Measurements from ENCODE around the gene SRP68.
"Not testable (repeated sequence)": the region's sequence is repeated elsewhere in the genome, so short reads cannot be mapped to it uniquely, and the experiment has no call there.

The SRP68 gene

GRCh38 chr17:76076146-76076764, 3.9 kb upstream of the SRP68 start:
- no peak for DNase-seq

GRCh38 chr17:76075364-76076145, 3.2 kb upstream of the SRP68 start:
- no peak for DNase-seq

DNA sequence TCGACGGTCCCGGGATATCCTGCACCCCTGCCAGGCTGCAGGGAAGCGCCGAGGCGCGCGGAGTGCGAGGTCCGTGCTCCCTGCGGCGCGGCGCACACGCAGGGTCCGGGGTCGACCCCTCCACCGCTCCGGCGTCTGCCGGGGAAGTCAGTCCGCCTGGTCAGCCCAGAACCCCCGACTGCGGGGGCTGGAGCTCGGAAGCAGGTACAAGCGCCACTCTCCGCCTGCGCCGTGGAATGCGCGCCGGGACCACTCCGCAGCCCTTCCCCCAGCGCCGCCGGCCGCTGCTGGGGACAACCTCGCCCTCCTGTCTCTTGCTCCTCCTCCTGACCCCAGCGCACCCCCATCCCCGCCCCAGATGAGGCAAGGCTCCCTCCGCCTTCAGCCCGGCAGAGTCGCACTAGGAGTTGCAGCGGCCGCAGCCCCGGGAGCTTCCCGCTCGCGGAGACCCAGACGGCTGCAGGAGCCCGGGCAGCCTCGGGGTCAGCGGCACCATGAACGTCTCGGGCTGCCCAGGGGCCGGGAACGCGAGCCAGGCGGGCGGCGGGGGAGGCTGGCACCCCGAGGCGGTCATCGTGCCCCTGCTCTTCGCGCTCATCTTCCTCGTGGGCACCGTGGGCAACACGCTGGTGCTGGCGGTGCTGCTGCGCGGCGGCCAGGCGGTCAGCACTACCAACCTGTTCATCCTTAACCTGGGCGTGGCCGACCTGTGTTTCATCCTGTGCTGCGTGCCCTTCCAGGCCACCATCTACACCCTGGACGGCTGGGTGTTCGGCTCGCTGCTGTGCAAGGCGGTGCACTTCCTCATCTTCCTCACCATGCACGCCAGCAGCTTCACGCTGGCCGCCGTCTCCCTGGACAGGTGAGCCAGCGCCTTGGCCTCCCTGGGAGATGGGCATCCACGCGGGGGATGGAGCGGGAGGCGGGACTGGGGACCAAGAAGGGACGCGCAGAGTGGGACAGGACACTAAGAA, 2.4 kb upstream of the SRP68 start, which contains the start of gene GALR2:
Gene GALR2 (plus strand): TSS at position 392 of the 974 bp plus-strand sequence. CDS start 103 bp downstream, at position 495.
- no peak for DNase-seq

- DNase-seq, result peak; percentile 42
These were observed 678 bp downstream of the SRP68 start for GRCh38 chr17:76071531-76072147.

- no peak for DNase-seq
These were observed 6.5 kb downstream of the SRP68 start for GRCh38 chr17:76065775-76066174.

GRCh38 chr17:76063875-76064546, 8.3 kb downstream of the SRP68 start:
- DNase-seq, result peak; percentile 65

DNA sequence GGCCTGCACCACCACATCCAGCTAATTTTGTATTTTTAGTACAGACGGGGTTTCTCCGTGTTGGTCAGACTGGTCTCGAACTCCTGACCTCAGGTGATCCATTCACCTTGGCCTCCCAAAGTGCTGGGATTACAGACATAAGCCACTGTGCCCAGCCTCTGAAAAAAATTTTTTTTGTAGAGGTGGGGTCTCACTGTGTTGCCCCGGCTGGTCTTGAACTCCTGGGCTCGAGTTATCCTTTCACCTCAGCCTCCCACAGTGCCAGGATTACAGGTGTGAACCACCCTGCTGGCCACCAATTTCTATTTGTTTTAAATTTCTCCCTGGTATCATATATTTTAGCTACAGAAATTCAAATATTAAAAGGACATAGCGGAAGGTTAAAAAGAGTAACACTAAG, 14.1 kb downstream of the SRP68 start:
- DNase-seq, result not testable (repeated sequence)

DNA sequence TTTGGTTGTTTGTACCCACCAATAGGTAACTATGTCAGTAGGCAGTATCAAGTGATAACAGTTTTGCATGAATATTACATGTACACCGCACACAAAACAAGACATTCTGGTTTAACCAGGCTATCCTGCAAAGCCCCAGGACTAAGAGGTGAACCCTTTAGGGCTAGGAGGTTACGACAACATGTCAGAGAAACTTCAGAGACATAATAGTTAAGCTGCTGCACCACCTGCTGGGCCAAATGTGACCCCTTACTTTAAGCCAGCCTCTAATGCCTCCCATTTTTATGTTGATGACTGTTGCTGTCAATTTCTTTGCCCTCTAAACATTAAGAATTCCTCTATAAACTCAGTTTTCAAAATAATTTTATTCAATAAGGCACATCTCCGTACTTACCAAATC, 15.4 kb downstream of the SRP68 start:
- DNase-seq, result no peak

GRCh38 chr17:76054112-76054476, 18.2 kb downstream of the SRP68 start:
- DNase-seq, result no peak

DNA sequence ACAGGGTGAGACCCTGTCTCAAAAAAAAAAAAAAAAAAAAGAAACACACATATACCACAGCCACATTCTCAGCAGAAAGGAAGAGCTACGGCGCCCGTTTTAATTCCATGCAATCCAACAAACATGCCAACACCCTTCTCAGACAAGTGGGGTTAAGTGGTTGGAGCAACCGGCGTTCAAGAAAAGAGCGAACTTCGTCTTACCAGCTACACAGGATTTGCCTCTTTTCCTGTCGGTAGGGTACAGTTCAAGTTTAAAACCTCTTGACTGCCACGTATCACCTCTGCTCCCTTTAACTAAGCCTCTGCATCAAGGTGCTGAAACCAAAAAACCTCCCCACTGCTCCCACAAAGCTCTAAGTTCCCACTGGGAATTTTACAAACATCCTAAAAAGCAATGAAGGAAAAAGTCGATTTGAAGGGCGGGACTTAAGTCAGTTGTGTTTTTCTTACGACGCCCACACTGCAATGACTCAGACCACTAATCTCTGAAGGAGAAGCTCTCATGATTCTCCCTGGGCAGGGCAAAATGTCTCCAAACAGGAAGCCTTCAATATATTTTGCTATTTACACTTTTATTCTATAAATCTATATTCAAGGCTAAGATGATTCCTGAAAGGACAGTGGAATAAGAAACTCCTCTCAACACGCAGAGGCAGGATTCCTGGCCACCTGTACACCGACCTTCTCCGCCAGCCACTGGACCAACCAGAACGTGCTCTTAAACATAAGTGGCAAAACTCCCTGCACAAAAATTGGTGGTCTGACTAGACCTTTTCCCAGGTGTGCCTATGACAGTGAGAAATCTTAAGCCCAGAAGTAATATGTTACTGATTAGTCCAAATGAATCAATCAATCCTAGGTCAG, 18.8 kb downstream of the SRP68 start:
- DNase-seq, result no peak

DNA sequence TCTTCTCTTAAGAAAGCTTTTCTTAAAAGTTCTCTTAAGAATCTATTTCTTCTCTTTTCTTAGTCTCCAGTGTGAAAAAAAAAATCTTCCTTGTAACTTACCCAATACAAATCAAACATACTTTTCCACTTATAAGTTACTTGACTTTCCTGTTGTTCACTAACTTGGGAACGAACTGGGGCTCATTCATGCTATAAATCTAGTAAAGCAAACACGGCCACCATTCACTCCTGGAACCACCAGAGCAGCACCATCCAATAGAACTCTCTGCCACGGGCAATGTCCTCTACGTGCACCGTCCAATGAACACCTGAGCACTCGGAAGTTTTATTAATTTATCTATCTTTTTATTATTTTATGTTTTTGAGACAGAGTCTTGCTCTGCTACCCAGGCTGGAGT, 20.8 kb downstream of the SRP68 start:
- no peak for DNase-seq

DNA sequence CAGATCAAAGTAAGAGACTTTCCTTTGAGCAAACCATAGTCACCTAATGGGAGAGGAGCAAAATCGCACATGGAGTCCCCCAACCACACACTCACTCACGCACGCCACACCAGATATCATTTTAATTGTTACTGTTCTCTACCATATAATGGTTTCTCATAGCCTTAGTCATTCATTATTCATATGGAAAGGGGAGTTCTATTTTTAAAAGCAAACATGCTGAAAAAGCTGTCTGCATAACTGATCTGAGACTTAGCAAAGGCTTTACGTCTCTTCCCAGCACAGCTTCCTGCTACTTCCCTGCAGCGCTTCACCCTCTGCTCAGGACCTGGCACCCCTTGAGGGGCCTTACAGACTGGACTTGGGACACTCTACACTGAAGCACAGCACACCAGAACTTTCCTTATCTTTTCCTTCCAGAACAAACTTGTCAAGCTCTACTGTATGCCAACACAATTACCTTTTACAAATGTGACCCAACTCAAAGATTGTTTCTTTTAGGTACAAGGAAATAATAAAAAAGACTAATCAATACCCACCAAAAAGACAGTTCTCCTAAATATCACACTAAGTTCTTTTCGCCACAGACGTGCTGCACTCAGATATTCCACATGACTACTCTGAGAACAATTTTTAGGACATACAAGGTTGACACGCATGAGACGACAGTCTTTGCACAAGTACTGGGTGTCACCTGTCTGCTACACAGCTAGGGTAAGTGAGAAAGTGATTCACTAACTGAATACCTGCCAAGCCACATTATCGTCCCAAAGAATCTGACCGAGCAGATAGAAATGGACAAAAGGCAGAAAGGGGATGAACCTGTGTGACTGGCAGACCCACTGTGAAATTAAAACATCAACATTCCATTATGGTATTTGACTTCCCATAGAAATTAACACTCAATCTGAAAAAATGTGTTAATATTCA, 21.5 kb downstream of the SRP68 start:
- DNase-seq, result no peak

DNA sequence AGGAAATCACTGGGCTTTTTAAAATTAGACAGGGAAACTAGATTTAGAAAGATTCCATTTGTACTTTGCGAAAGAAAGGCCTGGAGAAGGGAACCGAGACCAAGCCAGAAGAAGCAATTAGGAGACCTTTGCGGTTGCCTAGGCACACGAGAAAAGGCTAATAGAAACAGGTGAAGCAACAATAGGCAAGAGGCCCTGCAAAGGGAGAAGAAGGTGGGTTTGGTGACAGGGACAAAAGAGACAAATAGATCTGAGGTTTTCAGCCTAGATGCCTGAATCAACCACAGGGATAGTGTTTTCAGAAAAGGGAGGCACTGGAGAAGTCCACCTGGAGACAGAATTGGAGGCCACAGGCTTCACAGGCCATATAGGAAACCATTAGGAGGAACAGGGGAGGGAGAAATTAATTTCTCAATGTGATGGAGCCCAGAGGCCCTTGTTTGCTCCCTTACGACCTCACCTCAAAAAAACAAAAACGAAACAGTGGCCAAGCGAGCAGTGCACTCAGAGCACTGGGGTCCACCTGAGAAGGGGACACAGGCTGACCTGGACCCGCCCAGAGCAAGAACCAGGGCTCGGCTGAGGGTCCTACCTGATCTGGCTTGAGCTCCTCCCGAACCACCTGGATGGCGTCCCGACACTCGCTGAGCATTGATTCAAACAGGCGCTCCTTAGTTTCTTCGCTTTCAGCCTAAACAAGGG, 22.3 kb downstream of the SRP68 start:
- DNase-seq, result no peak

DNA sequence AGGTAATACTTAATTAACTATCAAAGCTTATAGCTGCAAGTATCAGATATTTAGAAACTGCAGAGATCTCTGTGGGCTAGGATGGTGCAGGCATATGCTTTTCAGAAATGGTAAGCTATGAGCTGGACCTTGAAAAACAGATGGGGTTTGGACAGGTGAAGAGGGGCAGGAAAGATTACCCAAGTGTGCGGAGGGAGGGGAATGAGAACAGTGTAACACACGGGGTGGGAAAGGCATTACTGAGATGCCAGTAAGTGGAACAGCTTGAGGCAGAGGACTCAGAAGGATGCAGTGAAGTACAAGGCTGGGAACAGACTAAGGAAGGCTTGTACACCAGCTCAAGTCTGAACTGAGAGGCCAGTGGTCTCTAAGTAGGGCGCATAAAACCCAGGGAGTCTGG, 23.1 kb downstream of the SRP68 start:
- DNase-seq, result no peak

DNA sequence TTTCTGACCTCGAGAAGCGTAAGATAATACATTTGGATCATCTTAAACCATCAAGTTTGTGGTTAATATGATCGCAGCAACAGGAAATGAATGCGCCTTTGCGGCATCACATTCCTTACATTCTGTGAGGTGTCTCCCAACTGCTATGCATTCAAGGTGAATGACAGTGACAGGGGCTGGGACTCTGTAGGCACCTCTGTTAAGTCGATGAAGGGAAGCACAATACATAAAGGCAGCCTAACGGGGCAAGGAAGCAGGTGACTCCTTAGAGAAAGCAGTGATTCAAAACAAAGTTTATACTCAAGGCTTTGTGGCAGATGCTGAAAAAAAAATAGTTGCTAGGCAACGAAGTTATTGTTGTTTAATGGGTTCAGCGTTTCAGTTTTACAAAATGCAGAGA, 23.6 kb downstream of the SRP68 start:
- no peak for DNase-seq

DNA sequence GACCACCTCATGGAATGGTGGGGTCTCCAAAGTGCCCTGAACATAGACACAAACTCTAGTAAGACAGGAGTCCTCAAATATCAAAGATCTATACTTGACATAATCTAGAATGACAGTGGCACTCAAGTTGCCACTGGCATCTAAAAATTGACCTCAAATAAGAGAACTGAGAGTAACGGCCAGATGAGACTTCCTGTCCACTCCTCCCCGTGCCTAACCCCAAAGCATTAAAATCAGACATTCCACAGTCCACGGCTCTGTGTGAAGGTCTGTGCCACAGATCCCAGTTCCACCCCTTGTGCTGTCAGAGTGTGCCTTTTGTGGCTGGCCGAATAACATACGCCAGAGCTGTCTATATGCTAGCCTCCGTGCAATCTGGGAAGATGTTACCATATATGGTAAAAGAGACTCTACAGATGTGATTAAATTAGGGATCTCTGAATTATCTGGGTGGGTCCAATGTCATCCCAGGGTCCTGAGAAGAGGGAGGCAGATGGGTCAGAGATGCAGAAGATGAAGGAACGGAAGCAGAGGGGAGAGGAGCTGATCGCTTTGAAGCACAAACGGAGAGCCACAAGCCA, 24.2 kb downstream of the SRP68 start:
- no peak for DNase-seq

- DNase-seq, result no peak
These were observed 26.3 kb downstream of the SRP68 start for GRCh38 chr17:76046064-76046463.

DNA sequence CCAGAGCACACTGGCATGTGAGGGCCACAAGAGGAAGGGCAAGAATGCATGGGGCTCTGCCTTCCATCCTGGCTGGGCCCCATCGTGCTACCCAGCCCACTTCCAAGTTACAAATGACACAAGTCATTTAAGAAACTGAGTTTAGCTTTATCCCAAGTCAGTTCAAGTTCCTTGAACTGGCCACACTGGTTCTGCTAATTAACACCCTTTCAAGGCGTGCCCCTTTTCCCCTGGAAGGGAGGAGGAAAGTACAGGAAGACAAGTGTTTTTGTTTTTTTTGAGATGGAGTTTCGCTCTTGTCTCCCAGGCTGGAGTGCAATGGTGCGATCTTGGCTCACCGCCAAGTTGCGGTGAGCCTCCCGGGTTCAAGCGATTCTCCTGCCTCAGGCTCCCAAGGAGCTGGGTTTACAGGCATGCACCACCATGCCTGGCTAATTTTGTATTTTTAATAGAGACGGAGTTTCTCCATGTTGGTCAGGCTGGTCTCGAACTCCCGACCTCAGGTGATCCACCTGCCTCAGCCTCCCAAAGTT, 27.8 kb downstream of the SRP68 start:
- not testable (repeated sequence) for DNase-seq

- DNase-seq, result not testable (repeated sequence)
These were observed 29.4 kb downstream of the SRP68 start for GRCh38 chr17:76042868-76043267.
